AG04450 (cell line): ENCODE results near the gene SLAIN2. TPM values are rescaled to one million over a fixed set of nuclear protein-coding genes. Genes with fewer than 3 reads are reported as not detected.

Experiments used
- CTCF ChIA-PET: fragments of 300-600, 350-600 bp; formaldehyde crosslinking; extraction: SDS; loops from one replicate; lab custom pipeline; 2022; ENCODE audit warnings: antibody characterized with exemption, inconsistent platforms; lab: Charles Lee
- POLR2A ChIA-PET: fragments of 350-600 bp; formaldehyde crosslinking; extraction: SDS; loops from one replicate; lab custom pipeline; 2021; ENCODE audit warnings: antibody characterized with exemption, inconsistent platforms; lab: Yijun Ruan, JAX
- DNase-seq: peaks from one replicate; pipeline ENCODE4 v3.0.0-alpha.2; 2011; ENCODE audit warnings: low read depth, low spot score
- H3K27ac ChIP-seq: one replicate; pipeline ENCODE4 v1.5.1; 2012; ENCODE audit warnings: low read depth, low read length, control low read depth
- H3K27me3 ChIP-seq: one replicate; pipeline ENCODE4 v1.6.0; 2012; ENCODE audit warnings: low read length; ENCODE audit not compliant: control insufficient read depth, insufficient read depth
- H3K4me3 ChIP-seq: 2 replicates; pipeline ENCODE4 v1.5.1; 2011; ENCODE audit warnings: mild to moderate bottlenecking, low read depth, low read length, control low read depth
- H3K9me3 ChIP-seq: 2 replicates; pipeline ENCODE4 v1.5.1; 2012; ENCODE audit warnings: low read length; ENCODE audit not compliant: control insufficient read depth, insufficient read depth
- polyA plus RNA-seq: library from polyadenylated mRNA; depleted of rRNA; stranded (reverse); fragments of >200 nt; gene quantifications from 2 replicates; pipeline ENCODE4 v1.2.3, GENCODE V29; 2011
- TF ChIP-seq, protein P1 (sequence below): IDR thresholded peaks from 2 replicates; pipeline ENCODE4 v1.5.1; 2011; ENCODE audit warnings: low read depth, low read length, control low read depth, inconsistent platforms

The SLAIN2 gene
- polyA plus RNA-seq, 1 experiment = 33.7 TPM

- DNase-seq = no peak
- ChIA-PET CTCF (interaction anchor here (0.7 kb wide), 1 partner anchor 9 kb away, joined by 3 read pairs; no protein-coding TSS in a partner anchor), POLR2A (no interaction called here)
- TF ChIP-seq, protein P1, sequence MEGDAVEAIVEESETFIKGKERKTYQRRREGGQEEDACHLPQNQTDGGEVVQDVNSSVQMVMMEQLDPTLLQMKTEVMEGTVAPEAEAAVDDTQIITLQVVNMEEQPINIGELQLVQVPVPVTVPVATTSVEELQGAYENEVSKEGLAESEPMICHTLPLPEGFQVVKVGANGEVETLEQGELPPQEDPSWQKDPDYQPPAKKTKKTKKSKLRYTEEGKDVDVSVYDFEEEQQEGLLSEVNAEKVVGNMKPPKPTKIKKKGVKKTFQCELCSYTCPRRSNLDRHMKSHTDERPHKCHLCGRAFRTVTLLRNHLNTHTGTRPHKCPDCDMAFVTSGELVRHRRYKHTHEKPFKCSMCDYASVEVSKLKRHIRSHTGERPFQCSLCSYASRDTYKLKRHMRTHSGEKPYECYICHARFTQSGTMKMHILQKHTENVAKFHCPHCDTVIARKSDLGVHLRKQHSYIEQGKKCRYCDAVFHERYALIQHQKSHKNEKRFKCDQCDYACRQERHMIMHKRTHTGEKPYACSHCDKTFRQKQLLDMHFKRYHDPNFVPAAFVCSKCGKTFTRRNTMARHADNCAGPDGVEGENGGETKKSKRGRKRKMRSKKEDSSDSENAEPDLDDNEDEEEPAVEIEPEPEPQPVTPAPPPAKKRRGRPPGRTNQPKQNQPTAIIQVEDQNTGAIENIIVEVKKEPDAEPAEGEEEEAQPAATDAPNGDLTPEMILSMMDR = no peak
- Histone ChIP-seq H3K27me3 (no peaks in the 10 kb centered on the region), H3K27ac (no peak overlapping the region), H3K9me3 (no peaks in the 10 kb centered on the region), H3K4me3 (no peak overlapping the region)
Measured at GRCh38 chr4:48421101-48421500, 79.8 kb downstream of the SLAIN2 start.

DNA sequence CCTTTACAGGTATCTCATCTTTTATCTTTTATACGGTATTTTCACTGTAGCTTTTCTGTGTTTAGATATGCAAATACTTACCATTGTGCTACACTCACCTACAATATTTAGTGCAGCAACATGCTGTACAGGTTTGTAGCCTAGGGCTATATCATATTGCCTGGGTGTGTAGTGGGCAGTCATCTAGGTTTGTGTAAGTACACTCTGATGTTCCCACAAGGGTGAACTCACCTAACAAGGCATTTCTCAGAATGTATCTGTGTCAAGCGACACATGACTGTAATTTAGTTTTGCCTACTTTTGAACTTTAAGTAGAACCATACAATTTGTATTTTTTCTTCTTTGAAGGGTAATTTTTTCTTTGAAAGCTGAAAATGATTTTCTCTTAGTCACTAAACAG, 87.6 kb downstream of the SLAIN2 start:
- Histone ChIP-seq H3K27me3 (no peaks in the 10 kb centered on the region), H3K4me3 (no peak overlapping the region), H3K9me3 (no peaks in the 10 kb centered on the region), H3K27ac (no peak overlapping the region)
- TF ChIP-seq, protein P1 = no peak
- no peak for DNase-seq
- CTCF ChIA-PET = interaction anchor here (0.9 kb wide), 1 partner anchor 16 kb away, joined by 3 read pairs; no protein-coding TSS in a partner anchor
- POLR2A ChIA-PET = no interaction called here

DNA sequence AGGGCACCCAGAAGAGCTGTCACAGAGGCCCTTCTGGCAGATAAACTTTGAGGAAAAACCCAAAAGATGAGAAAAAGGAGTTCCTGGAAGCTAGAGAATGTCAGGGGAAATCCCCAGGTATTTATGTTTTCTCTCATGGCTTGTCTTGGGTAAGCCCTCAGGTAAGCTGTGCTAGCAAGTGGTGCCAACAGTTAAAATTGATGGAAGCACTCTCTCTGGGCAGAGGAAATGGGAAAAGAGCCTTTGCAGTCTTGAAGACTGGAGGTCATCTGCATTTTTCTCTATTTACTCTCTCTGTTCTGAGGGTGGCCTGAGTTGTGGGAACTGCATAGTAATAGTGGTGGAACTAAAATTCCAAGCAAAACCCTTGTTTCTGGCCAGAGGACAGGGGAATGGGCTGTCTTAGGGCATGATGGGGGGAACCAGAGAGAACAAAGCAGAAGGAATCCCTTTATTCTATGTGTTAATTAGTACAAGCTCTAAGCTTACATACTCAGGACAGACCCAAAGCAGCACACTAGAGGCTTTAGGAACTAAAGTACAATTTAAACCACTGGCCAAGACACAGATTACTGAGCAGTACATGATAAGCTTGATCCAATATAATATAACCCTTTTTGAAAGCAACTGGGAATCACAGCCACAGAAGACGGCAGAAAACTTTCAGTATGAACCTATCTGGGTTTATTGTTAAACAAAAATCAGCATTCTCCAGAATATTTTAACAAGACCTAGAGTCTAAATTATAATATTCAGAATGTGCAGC, 88.6 kb downstream of the SLAIN2 start:
- Histone ChIP-seq H3K4me3 (no peak overlapping the region), H3K27ac (no peak overlapping the region), H3K27me3 (no peaks in the 10 kb centered on the region), H3K9me3 (no peaks in the 10 kb centered on the region)
- DNase-seq = no peak
- ChIA-PET CTCF (no interaction called here), POLR2A (no interaction called here)
- TF ChIP-seq, protein P1 = no peak

GRCh38 chr4:48431401-48431800, 90.1 kb downstream of the SLAIN2 start:
- POLR2A ChIA-PET = no interaction called here

DNA sequence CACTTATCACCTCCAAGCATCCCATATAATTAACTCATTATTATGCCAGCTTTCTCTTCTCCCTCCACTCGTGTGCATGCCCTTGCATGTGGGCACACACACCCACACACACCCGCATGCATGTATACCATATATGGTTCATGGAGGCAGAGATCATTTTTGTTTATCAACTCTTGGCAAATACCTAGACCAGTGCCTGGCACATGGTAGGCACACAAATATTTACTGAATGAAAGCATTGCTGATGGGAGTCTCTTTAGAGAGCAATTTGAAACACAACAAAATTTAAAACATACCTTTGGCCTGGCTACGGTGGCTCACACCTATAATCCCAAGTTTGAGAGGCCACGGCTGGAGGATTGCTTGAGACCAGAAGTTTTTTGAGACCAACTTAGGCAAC, 90.7 kb downstream of the SLAIN2 start:
- ChIA-PET CTCF (no interaction called here), POLR2A (no interaction called here)
- Histone ChIP-seq H3K27ac (no peak overlapping the region), H3K27me3 (no peaks in the 10 kb centered on the region), H3K9me3 (no peaks in the 10 kb centered on the region), H3K4me3 (no peak overlapping the region)
- TF ChIP-seq, protein P1 = no peak
- DNase-seq = no peak

More at GRCh38 chr4:48431401-48431800, 90.1 kb downstream of the SLAIN2 start:
- TF ChIP-seq, protein P1 = no peak
- CTCF ChIA-PET = no interaction called here
- no peaks in the 10 kb centered on the region for H3K27me3 ChIP-seq
- H3K4me3 ChIP-seq = no peak overlapping the region
- H3K27ac ChIP-seq = no peak overlapping the region
- no peaks in the 10 kb centered on the region for H3K9me3 ChIP-seq
- DNase-seq = no peak
